ENCODE results near the gene UPB1. TPM values are rescaled to one million over a fixed set of nuclear protein-coding genes. Genes with fewer than 3 reads are reported as not detected.

The UPB1 gene
- total and polyA plus RNA-seq, 2 donors: 3.5 to 6.3 TPM

DNA sequence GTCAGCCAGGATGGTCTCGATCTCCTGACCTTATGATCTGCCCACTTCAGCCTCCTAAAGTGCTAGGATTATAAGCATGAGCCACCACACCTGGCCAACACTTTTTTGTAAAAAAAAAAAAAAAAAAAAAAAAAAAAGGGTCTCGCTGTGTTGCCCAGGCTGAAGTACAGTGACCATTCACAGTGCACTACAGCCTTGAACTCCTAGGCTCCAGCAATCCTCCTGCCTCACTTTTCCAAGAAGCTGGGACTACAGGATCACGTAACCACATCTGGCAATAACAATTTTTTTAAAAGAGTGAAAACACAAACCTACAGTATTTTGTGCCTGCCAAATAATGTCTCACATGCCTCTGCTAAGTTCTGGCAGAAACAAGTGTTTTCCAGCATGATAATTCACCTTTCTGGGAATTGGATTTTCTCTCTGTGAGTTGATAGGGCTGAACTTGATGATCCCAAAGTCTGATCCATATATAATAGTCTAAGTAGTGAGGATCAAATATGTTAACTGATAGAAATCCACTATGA lies 37.2 kb upstream of the UPB1 start:
- Histone ChIP-seq H3K27ac (ENCODE audit: low read depth in 1 of 2, low read length in 1 of 2) (no peak overlapping the region), H3K36me3 (ENCODE audit: control insufficient read depth in 2 of 2, insufficient read depth in 2 of 2, low read length in 1 of 2) (no peaks in the 10 kb centered on the region), H3K4me1 (ENCODE audit: control insufficient read depth in 2 of 2, insufficient read depth in 2 of 2, low read length in 2 of 2) (peaks cover 0 to 13% of the 10 kb centered on the region in 2 donors), H3K4me3 (ENCODE audit: low read length in 2 of 2) (no peak overlapping the region), H3K9me3 (ENCODE audit: control insufficient read depth in 2 of 2, insufficient read depth in 1 of 2, low read length in 1 of 2) (no peaks in the 10 kb centered on the region), H3K27me3 (ENCODE audit: control insufficient read depth in 2 of 2, insufficient read depth in 1 of 2, low read length in 1 of 2) (no peaks in the 10 kb centered on the region)
- no peak for DNase-seq (ENCODE audit: low read depth in 6 of 9, low spot score in 9 of 9)
- 99% methylated on average over 3 of the region's 3 CpGs for WGBS

DNA sequence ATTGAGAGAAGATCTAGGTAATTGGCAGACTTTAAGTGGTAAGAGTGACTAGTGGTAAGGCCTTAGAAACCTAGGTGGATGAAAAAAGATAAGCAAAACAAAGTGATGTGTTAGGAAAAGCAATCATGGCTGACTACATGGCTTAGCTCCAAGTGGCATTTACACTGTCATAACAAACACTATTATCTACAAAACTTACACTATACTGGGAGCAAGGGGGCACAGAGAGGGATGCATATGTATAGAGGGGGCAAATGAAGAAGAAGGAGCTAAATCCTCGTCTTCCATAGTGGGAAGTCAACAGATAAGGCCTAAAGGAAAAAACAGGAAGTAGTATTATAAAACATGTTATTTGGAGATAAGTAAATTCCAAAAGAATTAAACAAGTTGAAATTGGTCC lies 35.2 kb upstream of the UPB1 start:
- Histone ChIP-seq H3K4me1 (ENCODE audit: control insufficient read depth in 2 of 2, insufficient read depth in 2 of 2, low read length in 2 of 2) (peaks cover 0 to 13% of the 10 kb centered on the region in 2 donors), H3K27me3 (ENCODE audit: control insufficient read depth in 2 of 2, insufficient read depth in 1 of 2, low read length in 1 of 2) (no peaks in the 10 kb centered on the region), H3K36me3 (ENCODE audit: control insufficient read depth in 2 of 2, insufficient read depth in 2 of 2, low read length in 1 of 2) (no peaks in the 10 kb centered on the region), H3K27ac (ENCODE audit: low read depth in 1 of 2, low read length in 1 of 2) (no peak overlapping the region), H3K4me3 (ENCODE audit: low read length in 2 of 2) (no peak overlapping the region), H3K9me3 (ENCODE audit: control insufficient read depth in 2 of 2, insufficient read depth in 1 of 2, low read length in 1 of 2) (no peaks in the 10 kb centered on the region)
- no peak for DNase-seq (ENCODE audit: low read depth in 6 of 9, low spot score in 9 of 9)
- 92% methylated on average over 1 of the region's 1 CpG for whole genome bisulfite sequencing

DNA sequence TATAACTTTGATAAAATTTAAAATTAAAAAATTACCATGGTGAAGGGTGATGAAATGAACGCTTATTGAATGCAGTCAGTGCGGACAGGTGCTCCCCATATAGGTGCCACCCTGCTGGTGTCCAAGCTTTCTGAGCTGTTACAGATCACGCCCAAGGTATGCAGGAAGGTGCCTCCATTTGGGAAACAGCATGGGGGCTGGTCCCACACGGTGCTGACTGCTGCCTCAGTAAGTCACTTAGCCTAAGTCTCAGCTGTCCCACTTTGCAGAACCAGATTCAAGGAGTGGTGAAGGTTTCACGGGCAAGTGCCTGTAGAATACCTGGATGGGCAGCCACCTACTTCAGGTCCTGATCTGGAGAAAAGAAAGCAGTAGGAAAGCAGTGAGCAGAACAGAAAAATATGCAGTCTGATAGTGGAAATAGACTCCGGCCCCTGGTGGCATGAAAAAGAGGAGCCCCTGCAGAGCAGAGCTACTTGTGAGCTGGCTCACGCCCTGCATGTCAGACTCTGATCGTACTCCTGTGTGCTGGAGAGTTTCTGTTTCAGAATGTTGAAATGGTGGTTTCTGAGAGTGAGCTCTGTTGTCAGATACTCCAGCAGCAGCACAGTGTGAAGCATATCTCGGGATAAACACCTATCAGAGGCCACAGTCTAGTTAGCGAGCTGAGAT lies 34.6 kb upstream of the UPB1 start:
- WGBS: 87% methylated on average over 10 of the region's 10 CpGs
- no peak overlapping the region for H3K27ac ChIP-seq (ENCODE audit: low read depth in 1 of 2, low read length in 1 of 2)

DNA sequence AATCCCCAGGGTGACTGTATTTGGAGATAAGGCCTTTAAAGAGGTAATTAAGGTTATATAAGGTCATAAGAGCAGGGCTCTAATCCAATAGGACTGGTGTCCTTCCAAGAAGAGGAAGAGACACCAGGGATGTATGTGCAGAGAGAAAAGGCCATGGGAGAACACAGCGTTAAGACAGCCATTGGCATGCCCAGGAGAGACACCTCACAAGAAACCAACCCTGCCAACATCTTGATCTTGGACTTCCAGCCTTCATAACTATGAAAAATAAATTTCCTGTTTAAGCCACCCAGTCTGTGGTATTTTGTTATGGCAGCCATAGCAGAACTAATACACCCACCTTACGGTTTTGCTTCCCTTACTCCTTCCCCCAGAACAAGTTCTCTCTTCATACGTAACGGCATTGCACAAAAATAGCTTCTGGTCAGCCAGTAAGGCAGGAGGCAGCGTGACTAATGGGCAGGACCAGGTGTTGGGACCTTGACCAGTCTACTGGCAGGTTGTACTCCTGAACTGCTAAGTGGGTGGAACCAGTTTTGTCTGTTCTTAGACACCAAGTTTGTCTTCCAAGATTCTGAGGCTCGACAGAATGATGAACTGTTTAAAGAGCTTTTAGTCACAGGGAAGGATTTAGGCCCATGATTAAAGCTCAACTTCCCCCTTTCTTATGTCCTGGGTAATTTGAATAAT lies 31.9 kb upstream of the UPB1 start:
- no peak for DNase-seq (ENCODE audit: low read depth in 6 of 9, low spot score in 9 of 9)
- Histone ChIP-seq H3K4me1 (ENCODE audit: control insufficient read depth in 2 of 2, insufficient read depth in 2 of 2, low read length in 2 of 2) (peaks cover 4 to 7% of the 10 kb centered on the region in 2 donors), H3K27me3 (ENCODE audit: control insufficient read depth in 2 of 2, insufficient read depth in 1 of 2, low read length in 1 of 2) (no peaks in the 10 kb centered on the region), H3K36me3 (ENCODE audit: control insufficient read depth in 2 of 2, insufficient read depth in 2 of 2, low read length in 1 of 2) (no peaks in the 10 kb centered on the region), H3K9me3 (ENCODE audit: control insufficient read depth in 2 of 2, insufficient read depth in 1 of 2, low read length in 1 of 2) (no peaks in the 10 kb centered on the region), H3K4me3 (ENCODE audit: low read length in 2 of 2) (no peak overlapping the region), H3K27ac (ENCODE audit: low read depth in 1 of 2, low read length in 1 of 2) (no peak overlapping the region)
- 93% methylated on average over 6 of the region's 6 CpGs for WGBS

More for the DNA sequence above, 34.6 kb upstream of the UPB1 start:
- H3K9me3 ChIP-seq (ENCODE audit: control insufficient read depth in 2 of 2, insufficient read depth in 1 of 2, low read length in 1 of 2): no peaks in the 10 kb centered on the region
- H3K27me3 ChIP-seq (ENCODE audit: control insufficient read depth in 2 of 2, insufficient read depth in 1 of 2, low read length in 1 of 2): no peaks in the 10 kb centered on the region
- no peak overlapping the region for H3K4me3 ChIP-seq (ENCODE audit: low read length in 2 of 2)
- DNase-seq (ENCODE audit: low read depth in 6 of 9, low spot score in 9 of 9): no peak
- peaks cover 0 to 6% of the 10 kb centered on the region in 2 donors for H3K4me1 ChIP-seq (ENCODE audit: control insufficient read depth in 2 of 2, insufficient read depth in 2 of 2, low read length in 2 of 2)
- no peaks in the 10 kb centered on the region for H3K36me3 ChIP-seq (ENCODE audit: control insufficient read depth in 2 of 2, insufficient read depth in 2 of 2, low read length in 1 of 2)

DNA sequence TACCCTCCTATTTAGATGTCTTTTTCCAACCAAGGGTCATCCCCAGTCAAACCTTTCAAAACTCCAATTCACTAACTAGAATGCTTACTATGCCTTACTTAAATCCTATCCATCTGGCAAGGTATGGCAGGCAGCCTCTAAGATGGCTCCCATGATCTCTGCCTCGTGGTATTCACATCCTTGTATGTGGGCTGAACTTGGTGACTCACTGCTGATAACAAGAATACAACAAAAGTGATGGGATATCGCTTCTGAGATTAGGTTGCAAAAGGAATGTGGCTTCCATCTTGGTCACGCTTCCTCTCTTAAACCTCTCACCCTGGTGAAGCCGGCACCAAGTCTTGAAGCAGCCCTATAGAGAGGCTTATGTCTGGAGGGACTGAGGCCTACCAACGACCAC lies 29.6 kb upstream of the UPB1 start:
- 90% methylated on average over 5 of the region's 5 CpGs for WGBS
- Histone ChIP-seq H3K4me3 (ENCODE audit: low read length in 2 of 2) (no peak overlapping the region), H3K4me1 (ENCODE audit: control insufficient read depth in 2 of 2, insufficient read depth in 2 of 2, low read length in 2 of 2) (peaks cover 1 to 7% of the 10 kb centered on the region in 2 donors), H3K9me3 (ENCODE audit: control insufficient read depth in 2 of 2, insufficient read depth in 1 of 2, low read length in 1 of 2) (no peaks in the 10 kb centered on the region), H3K36me3 (ENCODE audit: control insufficient read depth in 2 of 2, insufficient read depth in 2 of 2, low read length in 1 of 2) (no peaks in the 10 kb centered on the region), H3K27me3 (ENCODE audit: control insufficient read depth in 2 of 2, insufficient read depth in 1 of 2, low read length in 1 of 2) (no peaks in the 10 kb centered on the region), H3K27ac (ENCODE audit: low read depth in 1 of 2, low read length in 1 of 2) (no peak overlapping the region)
- no peak for DNase-seq (ENCODE audit: low read depth in 6 of 9, low spot score in 9 of 9)

DNA sequence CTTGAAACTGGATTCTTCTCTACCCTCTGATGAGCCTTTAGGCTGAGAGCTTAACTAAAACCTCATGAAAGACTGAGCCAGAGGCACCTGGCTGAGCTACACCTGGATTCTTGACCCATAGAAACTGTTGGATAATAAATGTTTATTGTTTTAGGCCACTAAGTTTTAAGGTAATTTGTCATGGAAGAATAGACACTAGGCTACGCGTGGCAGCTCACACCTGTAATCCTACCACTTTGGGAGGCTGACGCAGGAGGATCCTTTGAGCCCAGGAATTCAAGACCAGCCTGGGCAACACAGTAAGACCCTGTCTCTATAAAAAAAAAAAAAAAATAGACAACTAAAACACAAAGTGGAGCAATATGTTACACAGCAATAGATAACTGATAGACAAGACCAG lies 29.2 kb upstream of the UPB1 start:
- no peak for DNase-seq (ENCODE audit: low read depth in 6 of 9, low spot score in 9 of 9)
- Histone ChIP-seq H3K4me1 (ENCODE audit: control insufficient read depth in 2 of 2, insufficient read depth in 2 of 2, low read length in 2 of 2) (peaks cover 0 to 7% of the 10 kb centered on the region in 2 donors), H3K36me3 (ENCODE audit: control insufficient read depth in 2 of 2, insufficient read depth in 2 of 2, low read length in 1 of 2) (no peaks in the 10 kb centered on the region), H3K9me3 (ENCODE audit: control insufficient read depth in 2 of 2, insufficient read depth in 1 of 2, low read length in 1 of 2) (no peaks in the 10 kb centered on the region), H3K27ac (ENCODE audit: low read depth in 1 of 2, low read length in 1 of 2) (no peak overlapping the region), H3K4me3 (ENCODE audit: low read length in 2 of 2) (no peak overlapping the region), H3K27me3 (ENCODE audit: control insufficient read depth in 2 of 2, insufficient read depth in 1 of 2, low read length in 1 of 2) (no peaks in the 10 kb centered on the region)
- WGBS: 94% methylated on average over 3 of the region's 3 CpGs

DNA sequence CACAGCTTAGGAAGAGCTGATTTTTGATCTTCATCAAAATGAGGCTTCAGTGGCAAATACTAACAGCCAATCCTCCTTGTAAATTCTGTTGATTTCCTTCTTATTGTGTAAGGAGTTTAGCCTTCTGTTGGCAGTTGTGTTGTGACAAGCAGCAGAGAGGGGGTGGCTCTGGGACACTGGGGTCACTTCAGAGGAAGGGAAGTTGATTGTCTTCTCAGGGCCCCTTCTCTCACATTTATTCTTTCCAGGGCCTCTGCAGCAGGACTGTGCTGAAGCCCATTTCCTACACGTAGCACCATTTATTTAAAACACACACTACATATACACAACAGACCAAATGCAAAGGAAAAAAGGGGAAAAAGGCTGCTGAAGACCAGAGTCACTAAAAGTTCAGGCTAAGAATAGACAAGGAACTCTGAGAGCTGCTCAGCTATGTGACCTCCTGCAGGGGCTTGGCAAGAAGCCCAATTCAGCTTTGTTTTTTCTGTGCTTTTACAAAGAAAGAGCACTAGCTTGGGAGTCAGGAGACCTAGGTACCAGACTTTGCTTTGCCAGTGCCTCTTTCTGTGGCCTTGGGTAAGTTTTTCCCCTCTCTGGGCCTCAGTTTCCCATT lies 28.3 kb upstream of the UPB1 start:
- DNase-seq (ENCODE audit: low read depth in 6 of 9, low spot score in 9 of 9): no peak
- Histone ChIP-seq H3K4me1 (ENCODE audit: control insufficient read depth in 2 of 2, insufficient read depth in 2 of 2, low read length in 2 of 2) (peaks cover 0 to 7% of the 10 kb centered on the region in 2 donors), H3K27me3 (ENCODE audit: control insufficient read depth in 2 of 2, insufficient read depth in 1 of 2, low read length in 1 of 2) (no peaks in the 10 kb centered on the region), H3K9me3 (ENCODE audit: control insufficient read depth in 2 of 2, insufficient read depth in 1 of 2, low read length in 1 of 2) (no peaks in the 10 kb centered on the region), H3K27ac (ENCODE audit: low read depth in 1 of 2, low read length in 1 of 2) (no peak overlapping the region), H3K36me3 (ENCODE audit: control insufficient read depth in 2 of 2, insufficient read depth in 2 of 2, low read length in 1 of 2) (no peaks in the 10 kb centered on the region), H3K4me3 (ENCODE audit: low read length in 2 of 2) (no peak overlapping the region)
- WGBS: 50% methylated on average over 1 of the region's 1 CpG

DNA sequence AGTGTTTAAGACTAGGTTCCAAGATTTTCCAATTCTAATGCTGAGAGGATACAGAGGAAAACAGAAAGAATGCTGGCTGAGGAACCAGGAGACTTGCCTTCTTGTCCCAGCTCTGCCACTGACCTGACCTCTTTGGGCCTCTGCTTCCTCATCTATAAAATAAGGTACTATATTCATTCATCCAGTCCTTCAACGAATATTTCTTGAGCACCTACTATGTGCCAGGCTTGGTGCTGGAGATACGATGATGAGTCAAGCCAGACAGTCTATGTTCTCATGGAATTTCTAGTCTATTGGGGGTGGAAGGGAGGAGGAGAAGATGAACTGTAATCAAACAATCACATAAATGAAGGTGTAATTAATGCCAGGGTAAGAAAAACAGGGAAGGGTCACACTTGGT lies 27.8 kb upstream of the UPB1 start:
- Histone ChIP-seq H3K36me3 (ENCODE audit: control insufficient read depth in 2 of 2, insufficient read depth in 2 of 2, low read length in 1 of 2) (no peaks in the 10 kb centered on the region), H3K27me3 (ENCODE audit: control insufficient read depth in 2 of 2, insufficient read depth in 1 of 2, low read length in 1 of 2) (no peaks in the 10 kb centered on the region), H3K27ac (ENCODE audit: low read depth in 1 of 2, low read length in 1 of 2) (no peak overlapping the region), H3K4me3 (ENCODE audit: low read length in 2 of 2) (no peak overlapping the region), H3K4me1 (ENCODE audit: control insufficient read depth in 2 of 2, insufficient read depth in 2 of 2, low read length in 2 of 2) (peaks cover 0 to 7% of the 10 kb centered on the region in 2 donors), H3K9me3 (ENCODE audit: control insufficient read depth in 2 of 2, insufficient read depth in 1 of 2, low read length in 1 of 2) (no peaks in the 10 kb centered on the region)
- 81% methylated on average over 2 of the region's 2 CpGs for WGBS
- DNase-seq (ENCODE audit: low read depth in 6 of 9, low spot score in 9 of 9): no peak

DNA sequence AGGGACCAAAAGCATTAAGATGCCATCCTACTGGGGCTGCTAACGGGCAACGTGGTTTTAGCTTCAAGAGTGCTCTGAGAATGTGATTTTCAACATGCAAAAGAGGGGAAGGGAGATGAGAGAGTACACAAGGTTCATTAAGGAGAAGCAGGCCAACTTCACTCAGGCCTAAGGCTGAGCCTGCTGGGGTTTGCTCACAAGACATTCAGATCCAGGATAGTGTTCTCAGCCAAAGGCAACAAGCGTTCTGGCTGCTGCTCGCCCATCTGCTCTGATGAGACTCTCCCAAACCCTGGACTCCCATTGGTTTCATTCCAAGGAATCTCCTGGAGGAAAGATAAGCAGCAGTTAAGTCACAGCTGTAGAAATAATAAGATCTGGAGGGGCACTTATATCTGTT lies 23.6 kb upstream of the UPB1 start:
- no peak overlapping the region for H3K27ac ChIP-seq (ENCODE audit: low read depth in 1 of 2, low read length in 1 of 2)
- no peaks in the 10 kb centered on the region for H3K27me3 ChIP-seq (ENCODE audit: control insufficient read depth in 2 of 2, insufficient read depth in 1 of 2, low read length in 1 of 2)
- H3K36me3 ChIP-seq (ENCODE audit: control insufficient read depth in 2 of 2, insufficient read depth in 2 of 2, low read length in 1 of 2): no peaks in the 10 kb centered on the region
- WGBS: 96% methylated on average over 4 of the region's 4 CpGs
- H3K9me3 ChIP-seq (ENCODE audit: control insufficient read depth in 2 of 2, insufficient read depth in 1 of 2, low read length in 1 of 2): no peaks in the 10 kb centered on the region
- no peak for DNase-seq (ENCODE audit: low read depth in 6 of 9, low spot score in 9 of 9)
- peaks cover 0 to 7% of the 10 kb centered on the region in 2 donors for H3K4me1 ChIP-seq (ENCODE audit: control insufficient read depth in 2 of 2, insufficient read depth in 2 of 2, low read length in 2 of 2)
- no peak overlapping the region for H3K4me3 ChIP-seq (ENCODE audit: low read length in 2 of 2)

Data from thymus (tissue), 11 donors.